SJCRH30 (cell line): Measurements from ENCODE around the gene OR4K15. TPM values are rescaled to one million over a fixed set of nuclear protein-coding genes. Genes with fewer than 3 reads are reported as not detected.

Experiments
- total RNA-seq: library from RNA; depleted of rRNA; stranded (reverse); fragments of >200 nt; shearing (Covaris generic); gene quantifications from 2 replicates; pipeline ENCODE4 v1.2.3, GENCODE V29; 2014; rRNA removed

The OR4K15 gene
- total RNA-seq, 1 experiment from 2014 or later, result not detected

Other genes with a start within 250 kb of the OR4K15 start
- not detected in 2 replicates for gene OR4Q3, start 232.0 kb upstream of the OR4K15 start, total RNA-seq
- gene OR4M1, start 202.1 kb upstream of the OR4K15 start, total RNA-seq, result not detected in 2 replicates
- not detected in 2 replicates for gene OR4N2, start 171.8 kb upstream of the OR4K15 start, total RNA-seq
- gene OR4K2, start 100.4 kb upstream of the OR4K15 start, total RNA-seq, result not detected in 2 replicates
- not detected in 2 replicates for gene OR4K5, start 55.0 kb upstream of the OR4K15 start, total RNA-seq
- gene OR4K1, start 44.7 kb upstream of the OR4K15 start, total RNA-seq, result not detected in 2 replicates
- not detected in 2 replicates for gene OR4Q2, start 26.6 kb downstream of the OR4K15 start, total RNA-seq
- not detected in 2 replicates for gene OR4K14, start 43.7 kb downstream of the OR4K15 start, total RNA-seq
- gene OR4K13, start 60.4 kb downstream of the OR4K15 start, total RNA-seq, result not detected in 2 replicates
- gene OR4L1, start 84.5 kb downstream of the OR4K15 start, total RNA-seq, result not detected in 2 replicates
- 0.14 TPM in 1 of 2 replicates, not detected in the other for gene OR4K17, start 135.1 kb downstream of the OR4K15 start, total RNA-seq
- gene OR4N5, start 163.2 kb downstream of the OR4K15 start, total RNA-seq, result not detected in 2 replicates
- not detected in 2 replicates for gene OR11G2, start 215.3 kb downstream of the OR4K15 start, total RNA-seq
- gene OR11H6, start 248.1 kb downstream of the OR4K15 start, total RNA-seq, result not detected in 2 replicates